ENCODE data around the gene LAMP5.
A peak's percentile ranks its signal among the peaks of the same experiment; 100 is the strongest.

The LAMP5 gene, protein sequence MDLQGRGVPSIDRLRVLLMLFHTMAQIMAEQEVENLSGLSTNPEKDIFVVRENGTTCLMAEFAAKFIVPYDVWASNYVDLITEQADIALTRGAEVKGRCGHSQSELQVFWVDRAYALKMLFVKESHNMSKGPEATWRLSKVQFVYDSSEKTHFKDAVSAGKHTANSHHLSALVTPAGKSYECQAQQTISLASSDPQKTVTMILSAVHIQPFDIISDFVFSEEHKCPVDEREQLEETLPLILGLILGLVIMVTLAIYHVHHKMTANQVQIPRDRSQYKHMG

DNA sequence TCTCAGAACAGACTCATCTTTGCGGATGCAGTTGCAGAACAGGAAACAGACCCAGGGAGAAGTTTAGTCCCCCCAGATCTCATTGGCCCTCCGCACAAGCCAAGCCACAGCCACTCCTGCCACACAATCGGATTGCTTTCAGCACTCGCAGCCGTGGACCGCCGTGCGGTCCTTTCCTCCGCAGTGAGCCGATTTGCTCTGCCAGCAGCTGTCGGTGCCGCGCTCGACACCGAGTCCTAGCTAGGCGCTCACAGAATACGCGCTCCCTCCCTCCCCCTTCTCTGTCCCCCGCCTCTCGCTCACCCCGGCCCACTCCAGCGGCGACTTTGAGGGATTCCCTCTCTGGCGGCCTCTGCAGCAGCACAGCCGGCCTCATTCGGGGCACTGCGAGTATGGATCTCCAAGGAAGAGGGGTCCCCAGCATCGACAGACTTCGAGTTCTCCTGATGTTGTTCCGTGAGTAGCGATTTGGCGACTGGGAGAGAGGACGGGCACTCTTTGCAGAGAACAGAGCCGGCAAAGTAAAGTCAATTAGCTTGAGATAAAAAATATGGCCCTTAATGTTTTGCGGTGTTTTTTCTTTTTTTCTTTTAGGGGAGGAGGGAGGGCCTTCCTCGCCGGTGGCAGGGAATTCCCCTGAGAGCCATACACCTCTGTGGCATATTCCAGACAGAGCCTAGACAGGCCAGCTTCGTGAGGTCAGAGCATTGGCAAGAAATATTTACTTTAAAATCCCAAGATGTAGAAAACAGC, at the start of gene LAMP5:
Gene LAMP5 (plus strand): TSS at position 130 of the 753 bp plus-strand sequence. CDS start 263 bp downstream, at position 393.
- DNase-seq (ENCODE audit: low spot score) = no peak

DNA sequence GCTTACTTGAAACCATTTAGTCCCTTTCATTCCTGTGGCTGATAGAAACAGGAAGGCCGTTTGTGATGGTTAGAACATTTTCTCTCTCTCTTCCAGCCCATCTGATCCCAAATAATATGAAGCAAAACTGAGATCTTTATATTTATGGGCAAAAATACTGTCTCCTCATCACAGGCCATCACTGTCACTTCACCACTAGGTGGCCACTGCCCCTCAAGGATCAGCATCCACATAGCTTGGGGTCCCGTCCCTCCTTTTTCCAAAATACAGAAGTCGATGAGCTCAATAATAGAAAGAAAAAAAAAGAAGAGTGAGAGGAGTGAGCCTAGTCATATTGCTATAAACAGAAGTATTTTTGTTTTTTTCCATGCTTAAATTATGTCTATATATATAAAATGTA, 46.4 kb upstream of the LAMP5 start:
- peak; percentile 5 for DNase-seq (ENCODE audit: low spot score)

DNA sequence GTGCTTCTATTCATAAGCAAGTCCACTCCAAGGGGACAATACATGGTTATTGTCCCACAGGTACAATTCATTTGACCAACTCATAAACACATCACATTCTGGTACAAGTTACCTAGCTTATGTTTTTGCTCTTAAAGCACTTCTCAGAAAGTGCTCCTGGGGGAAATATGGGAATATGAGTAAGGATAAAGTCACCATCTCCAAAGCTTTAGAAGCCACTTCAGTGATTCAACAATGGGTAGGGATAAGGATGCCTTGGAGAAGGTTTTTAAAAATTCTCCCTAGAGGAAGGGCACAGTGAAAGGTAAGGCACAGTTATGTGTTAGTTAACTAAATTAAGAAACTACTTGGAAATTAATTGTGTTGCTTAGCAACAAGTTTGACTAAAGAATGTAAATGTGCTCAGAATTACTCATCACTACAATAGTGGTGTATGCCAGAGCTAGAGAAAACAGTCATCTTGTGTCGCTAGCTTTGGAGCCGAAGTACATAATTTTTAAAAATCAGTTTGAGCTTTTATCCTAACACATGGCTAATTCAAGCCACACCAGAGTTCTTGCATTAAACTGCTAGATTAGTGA, 39.5 kb upstream of the LAMP5 start:
- DNase-seq (ENCODE audit: low spot score) = no peak

DNA sequence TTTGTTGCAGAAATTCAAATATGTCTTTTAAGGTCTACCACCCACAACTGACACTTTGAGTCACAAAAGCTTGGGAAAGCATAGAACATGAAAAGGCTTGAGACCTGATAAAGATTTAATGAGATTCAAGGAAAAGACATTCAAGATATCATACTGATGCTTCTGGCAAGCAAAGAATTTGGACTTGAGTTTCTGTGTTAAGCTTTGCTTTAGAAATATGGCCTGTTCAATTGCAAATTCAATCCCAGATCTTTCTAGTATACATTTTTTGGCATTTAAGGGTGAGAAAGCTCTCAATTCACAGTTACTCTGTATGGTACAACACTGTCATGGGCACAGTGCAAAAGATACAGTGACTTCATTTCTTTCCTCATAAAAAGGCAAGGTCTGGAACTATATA, 38.9 kb upstream of the LAMP5 start:
- no peak for DNase-seq (ENCODE audit: low spot score)

DNA sequence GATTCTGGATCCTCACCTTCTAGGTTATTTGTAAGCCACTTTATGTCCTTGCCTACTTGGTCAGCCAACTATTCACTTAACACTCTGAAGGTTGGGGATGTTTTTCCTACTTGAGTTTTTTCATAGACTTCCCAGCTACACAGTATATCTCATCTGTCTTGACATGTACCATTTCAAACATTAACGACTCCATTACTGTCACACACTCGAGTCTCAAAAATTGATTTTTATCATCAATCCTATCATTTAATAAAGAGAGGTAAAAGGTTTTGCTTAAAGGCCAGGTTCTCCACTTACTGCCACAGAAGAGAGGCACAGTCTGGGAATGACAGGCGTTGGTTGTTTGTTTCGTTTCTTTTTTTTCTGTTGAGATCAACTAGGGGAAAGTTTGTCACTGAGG, 38.2 kb upstream of the LAMP5 start:
- no peak for DNase-seq (ENCODE audit: low spot score)

DNA sequence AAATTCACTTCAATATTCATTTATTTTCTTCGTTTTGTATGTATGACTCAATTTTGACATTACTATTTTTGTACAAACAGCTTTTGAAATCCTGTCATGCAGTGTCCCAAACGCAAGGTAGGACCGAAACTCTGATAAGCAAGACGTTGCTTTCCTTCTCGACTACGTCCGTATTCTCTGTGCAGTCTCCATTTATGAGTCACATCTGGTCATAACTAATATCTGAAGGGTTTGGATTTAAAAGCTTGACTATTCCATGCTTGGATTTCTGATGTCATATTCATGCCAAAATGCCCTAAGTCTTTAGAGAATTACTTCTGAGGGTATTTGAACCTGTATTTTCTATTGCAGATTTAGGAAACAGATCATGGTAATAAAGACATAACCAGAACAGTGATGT, 37.8 kb upstream of the LAMP5 start:
- DNase-seq (ENCODE audit: low spot score) = no peak

DNA sequence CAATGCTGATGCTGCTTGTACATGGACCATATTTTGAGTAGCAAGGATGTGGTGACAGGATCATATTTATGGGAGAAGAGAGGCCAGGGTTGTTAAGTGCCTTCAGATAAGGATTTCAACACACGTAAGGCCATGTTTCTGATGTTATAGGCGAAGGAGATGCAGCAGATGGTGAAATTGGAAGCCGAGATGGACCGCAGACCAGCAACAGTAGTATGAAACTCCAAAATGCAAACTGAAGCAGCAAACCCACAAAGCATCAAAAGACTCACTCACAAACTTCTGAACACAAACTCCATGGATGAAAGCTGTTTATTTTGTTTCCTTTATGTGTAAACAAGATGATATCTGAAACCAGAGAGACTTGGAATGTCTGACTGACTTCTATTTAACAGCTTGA, 35.6 kb upstream of the LAMP5 start:
- no peak for DNase-seq (ENCODE audit: low spot score)

DNA sequence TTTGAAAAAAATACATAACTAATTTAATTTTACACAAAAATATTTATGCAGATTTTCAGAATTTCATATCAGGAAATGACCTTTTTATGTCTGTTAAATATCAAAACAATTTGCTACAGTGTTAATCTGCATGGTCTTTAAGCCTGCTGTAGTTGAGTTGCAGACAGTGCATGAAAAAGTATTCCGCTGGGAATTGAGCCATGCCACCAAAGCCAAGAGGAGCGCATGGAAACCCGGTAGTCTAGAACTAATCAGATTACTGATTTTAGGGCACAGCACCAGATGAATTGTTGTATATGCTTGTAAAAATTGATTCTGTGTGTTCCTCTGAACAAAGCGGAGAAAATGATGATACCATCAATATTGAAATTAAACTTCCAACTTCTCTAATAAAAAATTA, 34.3 kb upstream of the LAMP5 start:
- DNase-seq (ENCODE audit: low spot score) = no peak

DNA sequence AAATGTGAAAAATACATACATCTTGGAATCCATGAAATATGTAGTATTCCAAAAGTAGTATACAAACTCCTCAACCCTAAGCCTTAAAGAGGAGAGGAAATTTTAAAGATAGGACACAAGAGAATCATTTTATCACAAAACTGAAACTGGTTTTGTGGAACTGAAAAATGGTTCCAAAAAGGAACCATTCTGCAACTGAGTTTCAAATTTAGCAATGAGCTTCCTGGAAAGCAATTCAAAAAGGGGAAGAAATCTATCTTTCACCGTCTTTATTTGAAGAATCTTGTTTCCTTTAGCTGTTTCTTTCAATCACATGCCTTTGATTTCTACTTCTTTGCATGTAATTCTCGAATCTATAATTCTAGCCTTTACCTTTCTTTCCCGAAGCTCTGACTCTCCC, 32.2 kb upstream of the LAMP5 start:
- DNase-seq (ENCODE audit: low spot score) = no peak

DNA sequence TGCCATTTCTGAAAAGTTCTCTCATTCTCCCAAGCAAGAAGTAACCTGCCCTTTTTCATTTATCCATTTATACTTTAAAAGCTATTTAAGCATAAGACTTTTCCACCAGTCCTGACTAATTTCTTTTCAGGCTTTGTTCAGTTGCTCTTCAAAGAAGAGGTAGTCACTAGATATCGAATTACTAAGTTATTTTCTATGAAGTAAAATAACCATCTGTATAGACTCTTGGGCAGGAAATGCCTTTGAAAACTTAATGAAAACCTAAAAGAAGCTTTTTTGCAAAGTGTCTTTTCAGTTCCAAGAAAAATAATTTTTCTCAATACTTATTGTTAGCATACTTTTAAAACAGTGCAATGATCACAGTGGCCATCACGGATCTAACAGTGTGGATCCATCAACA, 31.3 kb upstream of the LAMP5 start:
- no peak for DNase-seq (ENCODE audit: low spot score)

DNA sequence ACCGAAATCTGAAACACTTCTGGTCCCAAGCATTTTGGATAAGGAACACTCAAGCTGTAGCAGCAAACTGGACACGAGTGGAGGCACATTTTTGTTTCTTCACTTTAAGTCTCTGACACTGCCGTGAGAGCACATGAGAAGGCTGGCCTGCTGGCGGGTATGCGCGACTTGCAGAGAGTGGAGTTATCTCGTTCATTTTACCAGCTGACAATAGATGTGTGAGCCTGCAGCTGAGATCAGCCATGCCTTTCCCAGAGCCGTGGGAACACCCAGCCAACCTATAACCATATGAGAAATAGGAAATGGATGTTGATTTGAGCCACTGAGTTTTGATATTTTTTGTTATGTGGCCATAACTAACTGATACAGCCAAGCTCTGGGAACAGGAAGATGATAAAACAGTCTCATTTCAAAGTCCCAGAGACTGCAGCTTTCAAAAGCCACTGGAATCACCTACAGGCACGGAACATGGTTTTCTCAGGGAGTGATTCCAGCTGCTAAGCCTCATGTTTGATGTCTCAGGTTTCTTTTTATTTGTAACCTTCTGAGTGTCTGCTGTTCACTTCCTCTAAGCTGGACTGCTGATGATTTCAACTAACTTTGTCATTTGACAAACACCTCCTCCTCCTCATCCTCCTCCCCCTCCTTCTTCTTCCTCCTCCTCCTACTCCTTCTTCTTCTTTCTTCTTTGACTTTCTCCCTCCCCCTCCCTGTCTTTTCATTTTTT, 28.6 kb upstream of the LAMP5 start:
- DNase-seq (ENCODE audit: low spot score) = no peak

DNA sequence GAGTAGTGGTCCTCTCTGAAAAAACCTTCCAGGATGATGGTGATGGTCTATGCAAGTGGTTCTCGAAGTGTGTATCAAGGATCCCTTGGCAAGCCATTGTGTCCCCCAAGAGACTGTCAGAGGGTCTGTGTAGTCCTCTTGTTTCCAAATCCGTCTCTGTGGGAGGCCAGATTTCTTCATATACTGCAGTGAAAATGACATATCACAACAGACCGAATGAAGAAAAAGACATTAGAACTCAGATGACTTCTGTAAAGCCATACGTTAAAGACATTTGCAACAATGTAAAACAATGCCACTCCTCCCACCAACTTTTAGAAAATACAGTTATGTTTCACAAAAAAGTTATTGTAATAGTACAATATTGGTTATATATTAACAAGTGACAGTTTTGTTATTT, 27.2 kb upstream of the LAMP5 start:
- DNase-seq (ENCODE audit: low spot score) = no peak

DNA sequence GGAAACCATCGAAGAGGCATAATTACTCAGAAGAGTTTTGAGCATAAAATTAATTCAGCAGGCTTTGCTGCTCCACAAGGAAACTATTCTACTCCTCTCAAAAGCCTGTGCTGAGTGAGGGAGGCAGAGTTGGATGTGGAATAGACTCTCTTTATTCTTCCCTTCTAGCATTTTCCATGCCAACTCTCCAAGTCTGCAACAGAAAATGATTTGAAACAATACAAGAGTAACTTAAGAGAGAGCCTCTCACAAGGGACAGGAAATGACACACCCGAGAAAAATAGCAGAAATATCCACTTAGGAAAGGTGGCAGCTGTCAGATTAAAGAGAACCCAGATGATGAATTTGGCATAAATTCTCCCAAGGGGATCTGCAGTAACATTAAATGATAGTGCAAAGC, 26.3 kb upstream of the LAMP5 start:
- DNase-seq (ENCODE audit: low spot score) = no peak

DNA sequence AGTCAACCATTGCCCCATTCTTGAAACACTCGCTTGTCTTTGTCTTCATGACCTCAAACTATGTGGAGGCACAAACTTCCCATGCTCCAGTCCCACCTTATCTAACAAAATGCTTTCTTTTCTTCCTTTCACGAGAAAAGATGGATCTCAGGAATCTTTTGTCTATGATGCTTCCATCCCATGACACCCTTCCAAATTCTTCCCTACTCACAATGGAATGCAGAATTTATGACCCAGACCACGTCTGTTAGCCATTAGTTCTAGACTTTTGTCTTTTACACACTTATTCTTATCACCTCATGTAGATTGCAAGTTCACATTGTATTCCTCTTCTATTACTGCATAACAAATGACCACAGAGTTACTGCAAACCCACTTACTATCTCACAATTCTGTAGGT, 24.2 kb upstream of the LAMP5 start:
- no peak for DNase-seq (ENCODE audit: low spot score)

DNA sequence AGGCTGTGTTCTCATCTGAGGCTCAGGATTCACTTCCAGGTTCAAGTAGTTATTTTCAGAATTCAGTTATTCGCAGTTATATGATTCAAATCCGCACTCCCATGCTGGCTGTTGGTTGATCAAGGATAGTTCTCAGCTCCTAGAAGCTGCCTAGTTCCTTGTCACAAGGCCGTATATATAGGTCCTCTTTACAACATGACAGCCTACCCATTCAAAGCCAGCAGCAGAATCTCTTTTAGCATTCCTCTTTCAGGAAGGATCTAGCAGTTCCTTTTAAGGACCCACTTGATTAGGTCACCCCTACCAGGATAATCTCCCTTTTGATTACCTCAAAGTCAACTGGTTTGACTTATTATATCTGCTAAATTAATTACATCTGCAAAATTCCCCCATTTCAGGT, 23.8 kb upstream of the LAMP5 start:
- DNase-seq (ENCODE audit: low spot score) = no peak

DNA sequence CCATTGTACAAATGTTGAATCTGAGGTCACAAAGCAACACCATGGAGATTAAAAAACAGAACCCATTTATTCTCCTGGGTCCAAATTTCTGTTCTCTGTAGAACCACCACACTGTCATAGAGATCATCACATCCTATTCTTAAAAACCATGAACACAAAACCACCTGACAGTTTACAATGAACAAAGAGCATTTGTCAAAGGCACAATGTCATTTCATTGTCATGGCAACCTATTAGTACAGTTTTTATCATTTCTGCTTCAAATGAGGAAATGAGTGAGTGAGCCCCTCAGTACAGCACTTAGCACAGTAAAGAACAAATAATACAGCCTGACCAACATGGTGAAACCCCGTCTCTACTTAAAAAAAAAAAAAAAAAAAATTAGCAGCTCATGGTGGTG, 23.1 kb upstream of the LAMP5 start:
- no peak for DNase-seq (ENCODE audit: low spot score)

DNA sequence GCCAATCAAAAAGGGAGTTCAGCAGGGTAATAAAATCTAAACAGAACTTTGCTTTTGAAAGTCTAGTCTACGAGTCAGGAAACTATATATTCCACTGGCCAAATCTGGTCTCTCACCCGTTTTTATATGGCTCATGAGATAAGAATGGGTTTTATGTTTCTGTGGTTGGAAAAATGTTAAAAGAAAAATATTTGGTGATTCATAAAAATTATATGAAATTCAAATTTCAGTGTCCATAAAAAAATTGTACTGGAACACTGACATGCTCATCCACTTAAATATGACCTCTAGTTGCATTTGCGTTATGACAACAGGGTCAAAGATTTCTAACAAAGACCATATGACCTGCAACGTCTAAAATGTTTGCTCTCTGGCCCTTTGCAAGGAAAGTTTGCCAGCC, 22.3 kb upstream of the LAMP5 start:
- DNase-seq (ENCODE audit: low spot score) = no peak

DNA sequence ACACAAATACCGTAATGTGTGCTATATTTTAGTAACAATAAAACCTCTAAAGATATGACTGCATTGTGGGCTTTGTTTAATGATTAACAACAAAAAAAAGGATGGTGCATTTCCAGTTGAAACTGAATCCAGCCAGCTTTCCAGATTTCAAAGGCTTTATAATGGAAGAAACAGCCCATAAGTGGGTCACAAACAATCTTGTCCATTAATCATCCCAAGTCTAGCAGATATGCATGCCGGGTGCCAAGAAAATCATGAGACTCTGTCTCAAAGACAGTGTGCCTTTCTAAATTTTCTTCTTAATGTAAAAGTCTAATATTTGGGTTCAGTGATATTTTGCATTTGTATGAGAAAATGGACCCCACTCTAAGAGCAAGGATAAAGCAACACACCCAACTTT, 20.6 kb upstream of the LAMP5 start:
- no peak for DNase-seq (ENCODE audit: low spot score)

DNA sequence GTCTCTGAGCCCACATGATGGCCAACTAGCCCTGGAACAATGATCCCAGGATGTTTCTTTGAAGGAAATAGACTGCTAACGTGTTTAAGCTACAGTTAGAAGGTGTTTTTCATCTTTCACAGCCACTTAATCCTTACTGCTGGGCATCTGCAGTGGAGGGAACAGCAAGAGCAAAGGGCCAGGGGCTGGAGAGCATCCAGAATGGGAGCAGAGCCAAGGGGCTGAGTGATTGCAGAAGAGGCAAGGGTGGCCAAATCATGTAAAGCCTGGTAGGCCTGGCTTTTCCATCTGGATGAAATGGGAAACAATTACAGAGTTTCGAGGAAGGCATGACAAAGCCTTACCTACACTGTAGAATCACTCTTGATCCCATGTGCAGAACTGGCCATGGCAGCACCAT, 18.7 kb upstream of the LAMP5 start:
- DNase-seq (ENCODE audit: low spot score) = no peak

DNA sequence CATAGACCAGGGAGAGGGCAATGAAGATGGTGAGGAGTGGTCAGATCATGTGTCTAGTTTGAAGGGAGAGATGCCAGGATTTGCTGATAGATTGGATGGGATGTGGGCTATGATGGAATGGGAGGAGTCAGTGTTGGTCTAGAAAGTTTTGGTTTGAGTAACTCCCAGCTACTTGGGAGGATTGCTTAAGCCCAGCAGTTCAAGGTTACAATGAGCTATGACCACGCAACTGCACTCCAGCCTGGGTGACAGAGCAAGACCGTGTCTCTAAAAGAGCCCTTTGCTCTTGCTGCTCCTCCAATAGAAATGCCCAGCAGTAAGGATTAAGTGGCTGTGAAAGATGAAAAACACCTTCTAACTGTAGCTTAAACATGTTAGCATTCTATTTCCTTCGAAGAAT, 18.2 kb upstream of the LAMP5 start:
- DNase-seq (ENCODE audit: low spot score) = no peak

DNA sequence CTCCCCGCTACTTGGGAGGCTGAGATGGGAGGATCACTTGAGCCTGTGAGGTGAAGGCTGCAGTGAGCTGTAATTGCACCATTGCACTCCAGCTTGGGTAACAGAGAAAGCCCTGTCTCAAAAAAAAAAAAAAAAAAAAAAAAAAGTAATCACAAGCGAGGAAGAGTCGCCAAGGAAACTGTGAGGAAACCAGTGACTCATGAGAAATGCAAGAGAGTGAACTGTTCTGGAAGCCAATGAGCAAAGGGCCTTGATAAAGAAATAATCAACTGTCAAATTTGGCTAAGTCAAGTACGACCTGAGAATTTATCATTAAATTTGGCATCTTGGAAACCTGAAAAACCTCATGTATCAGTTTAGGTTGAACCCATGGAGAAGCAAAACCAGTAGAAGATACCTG, 16.1 kb upstream of the LAMP5 start:
- DNase-seq (ENCODE audit: low spot score) = no peak

DNA sequence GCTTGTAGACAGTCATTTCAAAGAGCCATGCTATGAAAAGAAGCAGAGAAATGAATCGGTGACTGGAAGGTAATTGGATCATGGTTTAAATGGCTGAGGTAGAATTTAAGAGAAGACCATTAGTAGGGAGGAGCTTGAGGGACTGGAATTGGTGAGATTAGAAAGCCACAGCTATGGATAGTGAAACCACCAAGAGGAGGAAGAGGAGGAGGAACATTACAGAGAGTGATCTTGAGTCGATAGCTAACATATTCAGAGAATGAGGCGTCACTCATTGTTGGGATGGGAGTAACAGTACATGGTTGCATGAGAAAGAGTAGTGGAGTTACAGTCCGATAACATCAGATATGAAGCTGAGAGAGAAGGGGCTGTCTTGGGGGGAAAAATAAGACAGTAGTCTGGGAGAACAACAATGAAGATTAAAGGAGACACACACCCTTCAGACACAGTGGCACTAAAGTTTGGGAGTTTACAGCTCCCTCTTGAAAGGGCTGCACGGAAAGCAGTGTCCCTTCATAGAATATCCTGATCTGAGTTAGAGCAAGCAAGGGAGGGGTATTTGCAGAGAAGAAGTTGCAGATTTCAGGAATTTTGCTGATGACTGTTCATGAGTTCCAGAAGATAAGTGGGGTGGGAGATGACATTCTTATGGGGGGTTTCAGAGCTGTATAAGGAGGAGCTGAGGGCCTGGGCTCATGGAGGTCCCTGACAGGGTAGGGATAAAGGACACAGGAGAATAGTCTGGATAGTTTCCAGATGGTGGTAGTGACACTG, 15.1 kb upstream of the LAMP5 start:
- DNase-seq (ENCODE audit: low spot score) = no peak

Data from germinal center (tissue), 1 donor.